GM23338 (cell line): ENCODE measurements around the gene SYK. TPM values are rescaled to one million over a fixed set of nuclear protein-coding genes. Genes with fewer than 3 reads are reported as not detected.

Experiments used
- ATAC-seq: fragments of 200-7000 bp; cut with Tn5 transposase; 3 replicates; pipeline ENCODE4 v1.9.1; 2020
- DNase-seq: peaks from one replicate; pipeline ENCODE4 v3.0.0-alpha.2; 2015; ENCODE audit warnings: low spot score
- H2AFZ ChIP-seq: fragments of 200-600 bp; sonication (generic); 2 replicates; pipeline ENCODE4 v1.8.0; 2016; ENCODE audit warnings: antibody characterized with exemption, mild to moderate bottlenecking, moderate library complexity
- H3F3A ChIP-seq: fragments of 200-600 bp; sonication (generic); replicated peaks from 2 replicates; pipeline ENCODE4 v1.8.0; 2017; ENCODE audit warnings: antibody characterized with exemption, mixed run types, low read depth
- H3K27ac ChIP-seq: fragments of 200-600 bp; sonication (generic); 2 replicates; pipeline ENCODE4 v1.6.1; 2016; ENCODE audit warnings: low read depth
- H3K27me3 ChIP-seq: fragments of 200-600 bp; sonication (generic); 2 replicates; pipeline ENCODE4 v1.8.0; 2016; ENCODE audit warnings: mild to moderate bottlenecking, mixed run types, moderate library complexity; ENCODE audit not compliant: insufficient read depth
- H3K36me3 ChIP-seq: fragments of 200-600 bp; sonication (generic); 2 replicates; pipeline ENCODE4 v1.8.0; 2016; ENCODE audit warnings: mild to moderate bottlenecking; ENCODE audit not compliant: insufficient read depth
- H3K4me1 ChIP-seq: fragments of 200-600 bp; sonication (generic); 2 replicates; pipeline ENCODE4 v1.8.0; 2016; ENCODE audit warnings: mild to moderate bottlenecking, moderate library complexity; ENCODE audit not compliant: insufficient read depth
- H3K4me2 ChIP-seq: fragments of 200-600 bp; sonication (generic); 2 replicates; pipeline ENCODE4 v1.7.1; 2017; ENCODE audit warnings: mixed run types
- H3K4me3 ChIP-seq: fragments of 200-600 bp; sonication (generic); 2 replicates; pipeline ENCODE4 v1.6.1; 2016; ENCODE audit warnings: mixed run types
- H3K79me2 ChIP-seq: fragments of 200-600 bp; sonication (generic); replicated peaks from 2 replicates; pipeline ENCODE4 v1.8.0; 2017; ENCODE audit warnings: mild to moderate bottlenecking; ENCODE audit not compliant: insufficient read depth
- H3K9me2 ChIP-seq: fragments of 200-600 bp; sonication (generic); 2 replicates; pipeline ENCODE4 v1.8.0; 2017; ENCODE audit not compliant: insufficient read depth
- H4K20me1 ChIP-seq: fragments of 200-600 bp; sonication (generic); replicated peaks from 2 replicates; pipeline ENCODE4 v1.8.0; 2017; ENCODE audit warnings: mild to moderate bottlenecking; ENCODE audit not compliant: insufficient read depth
- H3K27ac Mint-ChIP-seq: 2 replicates; pipeline ENCODE4 v1.8.0; 2020; ENCODE audit warnings: inconsistent platforms, mild to moderate bottlenecking, moderate library complexity, mixed read lengths
- H3K27me3 Mint-ChIP-seq: 3 replicates; pipeline ENCODE4 v1.8.0; 2022; ENCODE audit warnings: low read depth, mild to moderate bottlenecking, moderate library complexity, mixed read lengths, inconsistent platforms; ENCODE audit not compliant: insufficient read depth, poor library complexity
- H3K36me3 Mint-ChIP-seq: 3 replicates; pipeline ENCODE4 v1.8.0; 2021; ENCODE audit warnings: low read depth, mild to moderate bottlenecking, inconsistent platforms, moderate library complexity, mixed read lengths
- H3K4me1 Mint-ChIP-seq: 3 replicates; pipeline ENCODE4 v1.8.0; 2020; ENCODE audit warnings: mild to moderate bottlenecking, inconsistent platforms, mixed read lengths
- H3K4me3 Mint-ChIP-seq: 3 replicates; pipeline ENCODE4 v1.8.0; 2021; ENCODE audit warnings: moderate library complexity, mild to moderate bottlenecking, inconsistent platforms, mixed read lengths
- H3K9me3 Mint-ChIP-seq: 3 replicates; pipeline ENCODE4 v1.8.0; 2020; ENCODE audit warnings: moderate library complexity, mild to moderate bottlenecking, inconsistent platforms, mixed read lengths
- EZH2 ChIP-seq: fragments of 200-600 bp; sonication (generic); IDR thresholded peaks from one replicate; pipeline ENCODE4 v1.8.0; 2017; ENCODE audit warnings: antibody characterized with exemption, mild to moderate bottlenecking, low read depth; ENCODE audit not compliant: unreplicated experiment
- EZH2phosphoT487 ChIP-seq: fragments of 200-600 bp; sonication (generic); IDR thresholded peaks from one replicate; pipeline ENCODE4 v1.8.1; 2018; ENCODE audit warnings: antibody characterized with exemption; ENCODE audit not compliant: unreplicated experiment
- POLR2AphosphoS5 ChIP-seq: IDR thresholded peaks from 2 replicates; pipeline ENCODE4 v1.6.1; 2016; ENCODE audit warnings: antibody characterized with exemption, low read depth
- STAT1 ChIP-seq: IDR thresholded peaks from one replicate; pipeline ENCODE4 v1.6.1; 2016; ENCODE audit warnings: antibody characterized with exemption; ENCODE audit not compliant: unreplicated experiment
- ZNF114 ChIP-seq: fragments of 250-450 bp; sonication (Bioruptor Pico); IDR thresholded peaks from 2 replicates; pipeline ENCODE4 v1.5.0; 2020; ENCODE audit warnings: mild to moderate bottlenecking, moderate library complexity
- ZNF331 ChIP-seq: fragments of 250-450 bp; sonication (Bioruptor Pico); IDR thresholded peaks from 2 replicates; pipeline ENCODE4 v1.5.0; 2020; ENCODE audit warnings: low read depth, mild to moderate bottlenecking, moderate library complexity
- polyA plus RNA-seq: library from polyadenylated mRNA; unstranded; fragments of >200 nt; fragmentation: Nextera tagmentation; extraction: Ambion mirVana; gene quantifications from 2 replicates; pipeline ENCODE4 v1.2.1, GENCODE V29; 2016
- total RNA-seq: library from RNA; depleted of rRNA; stranded (reverse); fragments of >200 nt; shearing (Covaris generic); gene quantifications from 2 replicates; pipeline ENCODE4 v1.2.3, GENCODE V29; 2014
- TF ChIP-seq, protein P1 (sequence below), 2 experiments: fragments of 200-600 bp in 1 of 2; sonication (generic) in 1 of 2; conservative IDR thresholded peaks; 2 replicates each; pipeline versions ENCODE4 v1.5.1 to v1.6.1; 2016 to 2017; ENCODE audit warnings: antibody characterized with exemption in 2 of 2, low read depth in 2 of 2, mild to moderate bottlenecking in 2 of 2, moderate library complexity in 1 of 2
- TF ChIP-seq, protein P2 (sequence below): fragments of 250-450 bp; sonication (Bioruptor Pico); IDR thresholded peaks from 2 replicates; pipeline ENCODE4 v1.5.0; 2020; ENCODE audit warnings: mild to moderate bottlenecking, moderate library complexity
- TF ChIP-seq, protein P3 (sequence below): IDR thresholded peaks from 2 replicates; pipeline ENCODE4 v1.6.1; 2016; ENCODE audit warnings: antibody characterized with exemption

The SYK gene
- total and polyA plus RNA-seq, 2 experiments from 2014 or later = 1.5 to 5.8 TPM

DNA sequence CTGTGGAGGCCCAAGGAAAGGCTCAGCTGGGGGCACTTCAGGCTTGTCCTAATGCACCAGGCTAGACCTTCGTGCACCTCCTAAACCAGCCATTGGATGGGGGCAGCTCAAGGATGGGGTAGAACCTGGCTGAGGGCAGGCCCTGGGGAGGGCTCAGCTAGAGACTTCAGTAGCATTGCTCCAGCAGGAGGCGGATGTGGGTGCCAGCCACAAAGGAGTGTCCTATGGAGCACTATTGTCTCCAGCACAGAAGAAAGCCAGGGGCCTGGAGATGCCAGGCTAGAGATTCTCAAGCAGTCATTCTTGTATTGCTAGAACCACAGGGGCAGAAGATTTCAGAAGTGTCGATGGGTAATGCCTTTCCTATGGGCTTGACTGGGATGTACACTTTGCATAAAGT, 131.8 kb downstream of the SYK start:
- Mint-ChIP-seq H3K4me3 (no peak overlapping the region), H3K36me3 (no peaks in the 10 kb centered on the region), H3K27ac (no peak overlapping the region), H3K9me3 (no peaks in the 10 kb centered on the region), H3K27me3 (peaks cover 3% of the 10 kb centered on the region), H3K4me1 (no peaks in the 10 kb centered on the region)
- H3K27me3 ChIP-seq = no peaks in the 10 kb centered on the region
- H3K4me2 ChIP-seq = no peak overlapping the region
- no peak overlapping the region for H3K4me3 ChIP-seq
- H3K9me2 ChIP-seq = peaks cover 6% of the 10 kb centered on the region; the same call in 1 of the 2 replicates
- H3F3A ChIP-seq = no peaks in the 10 kb centered on the region
- H3K27ac ChIP-seq = no peak overlapping the region
- H3K36me3 ChIP-seq = no peaks in the 10 kb centered on the region
- DNase-seq = no peak
- no peak for ATAC-seq
- H3K4me1 ChIP-seq = peaks cover 2% of the 10 kb centered on the region; the same call in 1 of the 2 replicates
- H3K79me2 ChIP-seq = no peaks in the 10 kb centered on the region
- H4K20me1 ChIP-seq = no peaks in the 10 kb centered on the region
- no peak overlapping the region for H2AFZ ChIP-seq
- TF ChIP-seq, protein P1, sequence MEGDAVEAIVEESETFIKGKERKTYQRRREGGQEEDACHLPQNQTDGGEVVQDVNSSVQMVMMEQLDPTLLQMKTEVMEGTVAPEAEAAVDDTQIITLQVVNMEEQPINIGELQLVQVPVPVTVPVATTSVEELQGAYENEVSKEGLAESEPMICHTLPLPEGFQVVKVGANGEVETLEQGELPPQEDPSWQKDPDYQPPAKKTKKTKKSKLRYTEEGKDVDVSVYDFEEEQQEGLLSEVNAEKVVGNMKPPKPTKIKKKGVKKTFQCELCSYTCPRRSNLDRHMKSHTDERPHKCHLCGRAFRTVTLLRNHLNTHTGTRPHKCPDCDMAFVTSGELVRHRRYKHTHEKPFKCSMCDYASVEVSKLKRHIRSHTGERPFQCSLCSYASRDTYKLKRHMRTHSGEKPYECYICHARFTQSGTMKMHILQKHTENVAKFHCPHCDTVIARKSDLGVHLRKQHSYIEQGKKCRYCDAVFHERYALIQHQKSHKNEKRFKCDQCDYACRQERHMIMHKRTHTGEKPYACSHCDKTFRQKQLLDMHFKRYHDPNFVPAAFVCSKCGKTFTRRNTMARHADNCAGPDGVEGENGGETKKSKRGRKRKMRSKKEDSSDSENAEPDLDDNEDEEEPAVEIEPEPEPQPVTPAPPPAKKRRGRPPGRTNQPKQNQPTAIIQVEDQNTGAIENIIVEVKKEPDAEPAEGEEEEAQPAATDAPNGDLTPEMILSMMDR (conservative IDR thresholded peaks at IDR 0.05; ENCODE audit: low read depth in 2 of 2) = 0 out of 4 replicates have a peak, but pooled peaks of 1 of the 2 experiments have one; percentile 1
- TF ChIP-seq, protein P2, sequence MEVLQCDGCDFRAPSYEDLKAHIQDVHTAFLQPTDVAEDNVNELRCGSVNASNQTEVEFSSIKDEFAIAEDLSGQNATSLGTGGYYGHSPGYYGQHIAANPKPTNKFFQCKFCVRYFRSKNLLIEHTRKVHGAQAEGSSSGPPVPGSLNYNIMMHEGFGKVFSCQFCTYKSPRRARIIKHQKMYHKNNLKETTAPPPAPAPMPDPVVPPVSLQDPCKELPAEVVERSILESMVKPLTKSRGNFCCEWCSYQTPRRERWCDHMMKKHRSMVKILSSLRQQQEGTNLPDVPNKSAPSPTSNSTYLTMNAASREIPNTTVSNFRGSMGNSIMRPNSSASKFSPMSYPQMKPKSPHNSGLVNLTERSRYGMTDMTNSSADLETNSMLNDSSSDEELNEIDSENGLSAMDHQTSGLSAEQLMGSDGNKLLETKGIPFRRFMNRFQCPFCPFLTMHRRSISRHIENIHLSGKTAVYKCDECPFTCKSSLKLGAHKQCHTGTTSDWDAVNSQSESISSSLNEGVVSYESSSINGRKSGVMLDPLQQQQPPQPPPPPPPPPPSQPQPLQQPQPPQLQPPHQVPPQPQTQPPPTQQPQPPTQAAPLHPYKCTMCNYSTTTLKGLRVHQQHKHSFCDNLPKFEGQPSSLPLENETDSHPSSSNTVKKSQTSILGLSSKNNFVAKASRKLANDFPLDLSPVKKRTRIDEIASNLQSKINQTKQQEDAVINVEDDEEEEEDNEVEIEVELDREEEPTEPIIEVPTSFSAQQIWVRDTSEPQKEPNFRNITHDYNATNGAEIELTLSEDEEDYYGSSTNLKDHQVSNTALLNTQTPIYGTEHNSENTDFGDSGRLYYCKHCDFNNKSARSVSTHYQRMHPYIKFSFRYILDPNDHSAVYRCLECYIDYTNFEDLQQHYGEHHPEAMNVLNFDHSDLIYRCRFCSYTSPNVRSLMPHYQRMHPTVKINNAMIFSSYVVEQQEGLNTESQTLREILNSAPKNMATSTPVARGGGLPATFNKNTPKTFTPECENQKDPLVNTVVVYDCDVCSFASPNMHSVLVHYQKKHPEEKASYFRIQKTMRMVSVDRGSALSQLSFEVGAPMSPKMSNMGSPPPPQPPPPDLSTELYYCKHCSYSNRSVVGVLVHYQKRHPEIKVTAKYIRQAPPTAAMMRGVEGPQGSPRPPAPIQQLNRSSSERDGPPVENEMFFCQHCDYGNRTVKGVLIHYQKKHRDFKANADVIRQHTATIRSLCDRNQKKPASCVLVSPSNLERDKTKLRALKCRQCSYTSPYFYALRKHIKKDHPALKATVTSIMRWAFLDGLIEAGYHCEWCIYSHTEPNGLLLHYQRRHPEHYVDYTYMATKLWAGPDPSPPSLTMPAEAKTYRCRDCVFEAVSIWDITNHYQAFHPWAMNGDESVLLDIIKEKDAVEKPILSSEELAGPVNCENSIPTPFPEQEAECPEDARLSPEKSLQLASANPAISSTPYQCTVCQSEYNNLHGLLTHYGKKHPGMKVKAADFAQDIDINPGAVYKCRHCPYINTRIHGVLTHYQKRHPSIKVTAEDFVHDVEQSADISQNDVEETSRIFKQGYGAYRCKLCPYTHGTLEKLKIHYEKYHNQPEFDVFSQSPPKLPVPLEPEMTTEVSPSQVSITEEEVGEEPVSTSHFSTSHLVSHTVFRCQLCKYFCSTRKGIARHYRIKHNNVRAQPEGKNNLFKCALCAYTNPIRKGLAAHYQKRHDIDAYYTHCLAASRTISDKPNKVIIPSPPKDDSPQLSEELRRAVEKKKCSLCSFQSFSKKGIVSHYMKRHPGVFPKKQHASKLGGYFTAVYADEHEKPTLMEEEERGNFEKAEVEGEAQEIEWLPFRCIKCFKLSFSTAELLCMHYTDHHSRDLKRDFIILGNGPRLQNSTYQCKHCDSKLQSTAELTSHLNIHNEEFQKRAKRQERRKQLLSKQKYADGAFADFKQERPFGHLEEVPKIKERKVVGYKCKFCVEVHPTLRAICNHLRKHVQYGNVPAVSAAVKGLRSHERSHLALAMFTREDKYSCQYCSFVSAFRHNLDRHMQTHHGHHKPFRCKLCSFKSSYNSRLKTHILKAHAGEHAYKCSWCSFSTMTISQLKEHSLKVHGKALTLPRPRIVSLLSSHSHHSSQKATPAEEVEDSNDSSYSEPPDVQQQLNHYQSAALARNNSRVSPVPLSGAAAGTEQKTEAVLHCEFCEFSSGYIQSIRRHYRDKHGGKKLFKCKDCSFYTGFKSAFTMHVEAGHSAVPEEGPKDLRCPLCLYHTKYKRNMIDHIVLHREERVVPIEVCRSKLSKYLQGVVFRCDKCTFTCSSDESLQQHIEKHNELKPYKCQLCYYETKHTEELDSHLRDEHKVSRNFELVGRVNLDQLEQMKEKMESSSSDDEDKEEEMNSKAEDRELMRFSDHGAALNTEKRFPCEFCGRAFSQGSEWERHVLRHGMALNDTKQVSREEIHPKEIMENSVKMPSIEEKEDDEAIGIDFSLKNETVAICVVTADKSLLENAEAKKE (CRISPR knock-in tag) = no peak

DNA sequence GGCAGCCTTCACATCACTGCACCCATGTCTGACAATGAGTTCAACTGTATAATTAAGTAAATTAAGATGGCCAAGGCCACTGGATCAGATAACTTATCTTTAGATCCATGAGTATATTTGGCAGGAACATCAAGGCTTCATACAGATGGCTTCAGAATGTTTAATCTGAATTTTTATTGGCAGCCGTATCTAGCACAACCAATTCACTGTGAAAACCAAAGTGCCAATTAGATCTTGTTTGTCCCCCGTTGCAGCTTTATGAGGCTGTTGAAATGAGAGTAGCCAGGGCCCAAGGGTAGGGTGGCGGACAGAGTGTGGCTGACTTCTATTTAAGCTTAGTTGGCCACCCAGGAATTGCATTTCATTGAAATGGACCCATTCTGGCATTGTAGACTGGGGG, 137.7 kb downstream of the SYK start:
- H3K27ac ChIP-seq = no peak overlapping the region
- H3K9me2 ChIP-seq = 0 out of 2 replicates have a peak, but pooled peaks cover 7% of the 10 kb centered on the region
- H2AFZ ChIP-seq = no peak overlapping the region
- H3K27me3 ChIP-seq = no peaks in the 10 kb centered on the region
- no peak for DNase-seq
- no peak overlapping the region for H3K4me3 Mint-ChIP-seq
- H3K27ac Mint-ChIP-seq = no peak overlapping the region
- H3K4me2 ChIP-seq = no peak overlapping the region
- no peaks in the 10 kb centered on the region for H3K4me1 Mint-ChIP-seq
- no peaks in the 10 kb centered on the region for H3K4me1 ChIP-seq
- no peaks in the 10 kb centered on the region for H4K20me1 ChIP-seq
- H3K9me3 Mint-ChIP-seq = no peaks in the 10 kb centered on the region
- no peaks in the 10 kb centered on the region for H3K36me3 ChIP-seq
- H3K27me3 Mint-ChIP-seq = peaks cover 4% of the 10 kb centered on the region
- H3F3A ChIP-seq = no peaks in the 10 kb centered on the region
- ATAC-seq = no peak
- H3K79me2 ChIP-seq = no peaks in the 10 kb centered on the region
- H3K36me3 Mint-ChIP-seq = no peaks in the 10 kb centered on the region; the same call in 2 of the 3 replicates
- H3K4me3 ChIP-seq = no peak overlapping the region
- no peak for TF ChIP-seq EZH2
- TF ChIP-seq ZNF331 = no peak
- TF ChIP-seq STAT1 = no peak
- no peak for TF ChIP-seq EZH2phosphoT487
- TF ChIP-seq POLR2AphosphoS5 = no peak
- TF ChIP-seq, protein P3, sequence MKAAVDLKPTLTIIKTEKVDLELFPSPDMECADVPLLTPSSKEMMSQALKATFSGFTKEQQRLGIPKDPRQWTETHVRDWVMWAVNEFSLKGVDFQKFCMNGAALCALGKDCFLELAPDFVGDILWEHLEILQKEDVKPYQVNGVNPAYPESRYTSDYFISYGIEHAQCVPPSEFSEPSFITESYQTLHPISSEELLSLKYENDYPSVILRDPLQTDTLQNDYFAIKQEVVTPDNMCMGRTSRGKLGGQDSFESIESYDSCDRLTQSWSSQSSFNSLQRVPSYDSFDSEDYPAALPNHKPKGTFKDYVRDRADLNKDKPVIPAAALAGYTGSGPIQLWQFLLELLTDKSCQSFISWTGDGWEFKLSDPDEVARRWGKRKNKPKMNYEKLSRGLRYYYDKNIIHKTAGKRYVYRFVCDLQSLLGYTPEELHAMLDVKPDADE = no peak
- no peak for TF ChIP-seq ZNF114
